MM.1S (cell line): ENCODE measurements around the gene RPGR.

Experiments
- DNase-seq: peaks from one replicate; pipeline ENCODE4 v3.0.0-alpha.2; 2015
- H2AFZ ChIP-seq: fragments of 300-600 bp; sonication (generic); 2 replicates; pipeline ENCODE4 v1.6.0; 2016; ENCODE audit warnings: antibody characterized with exemption, low read length
- H3F3A ChIP-seq: fragments of 300-600 bp; sonication (generic); 2 replicates; pipeline ENCODE4 v1.6.1; 2016; ENCODE audit warnings: mild to moderate bottlenecking, antibody characterized with exemption, low read length, moderate library complexity, mixed read lengths; ENCODE audit not compliant: insufficient read depth
- H3K27ac ChIP-seq: fragments of 300-600 bp; sonication (generic); 2 replicates; pipeline ENCODE4 v1.5.1; 2016; ENCODE audit warnings: mild to moderate bottlenecking, low read length
- H3K27me3 ChIP-seq: fragments of 300-600 bp; sonication (generic); replicated peaks from 2 replicates; pipeline ENCODE4 v1.6.0; 2016; ENCODE audit warnings: low read length; ENCODE audit not compliant: insufficient read depth
- H3K36me3 ChIP-seq: fragments of 300-600 bp; sonication (generic); replicated peaks from 2 replicates; pipeline ENCODE4 v1.6.1; 2016; ENCODE audit warnings: mild to moderate bottlenecking, low read length, mixed read lengths; ENCODE audit not compliant: insufficient read depth
- H3K4me1 ChIP-seq: fragments of 300-600 bp; sonication (generic); 2 replicates; pipeline ENCODE4 v1.6.1; 2016; ENCODE audit warnings: low read length, mixed read lengths
- H3K4me2 ChIP-seq: fragments of 300-600 bp; sonication (generic); 2 replicates; pipeline ENCODE4 v1.6.0; 2016; ENCODE audit warnings: low read depth, low read length
- H3K4me3 ChIP-seq: fragments of 300-600 bp; sonication (generic); 2 replicates; pipeline ENCODE4 v1.5.1; 2016; ENCODE audit warnings: low read length, mixed read lengths
- H3K79me2 ChIP-seq: fragments of 300-600 bp; sonication (generic); 2 replicates; pipeline ENCODE4 v1.6.1; 2016; ENCODE audit warnings: mixed run types, low read length, mixed read lengths
- H3K9ac ChIP-seq: fragments of 300-600 bp; sonication (generic); 2 replicates; pipeline ENCODE4 v1.6.1; 2016; ENCODE audit warnings: low read length, mixed read lengths
- H3K9me2 ChIP-seq: fragments of 300-600 bp; sonication (generic); replicated peaks from 2 replicates; pipeline ENCODE4 v1.6.1; 2016; ENCODE audit warnings: mild to moderate bottlenecking, low read length, mixed read lengths; ENCODE audit not compliant: insufficient read depth
- H3K9me3 ChIP-seq: fragments of 300-600 bp; sonication (generic); replicated peaks from 2 replicates; pipeline ENCODE4 v1.6.1; 2016; ENCODE audit warnings: mild to moderate bottlenecking, low read length, mixed read lengths; ENCODE audit not compliant: insufficient read depth
- H4K20me1 ChIP-seq: fragments of 300-600 bp; sonication (generic); 2 replicates; pipeline ENCODE4 v1.6.1; 2016; ENCODE audit warnings: mild to moderate bottlenecking, low read length, moderate library complexity, mixed read lengths; ENCODE audit not compliant: insufficient read depth
- CTCF ChIP-seq: fragments of 300-600 bp; sonication (generic); IDR thresholded peaks from 2 replicates; pipeline ENCODE4 v1.5.1; 2016; ENCODE audit warnings: antibody characterized with exemption, low read length, mixed read lengths
- EZH2 ChIP-seq: fragments of 300-600 bp; sonication (generic); optimal IDR thresholded peaks from 2 replicates; pipeline ENCODE3; 2017; ENCODE audit warnings: low read depth, mild to moderate bottlenecking, antibody characterized with exemption, low read length, mixed read lengths
- EZH2phosphoT487 ChIP-seq: fragments of 300-600 bp; sonication (generic); IDR thresholded peaks from 2 replicates; pipeline ENCODE4 v1.6.1; 2018; ENCODE audit warnings: antibody characterized with exemption, low read length

Gene RPGR

GRCh38 chrX:38249965-38250364 lies 77.3 kb downstream of the RPGR start:
- DNase-seq: no peak
- Histone ChIP-seq H3K79me2 (no peaks in the 10 kb centered on the region), H4K20me1 (no peaks in the 10 kb centered on the region), H3K4me2 (no peak overlapping the region), H3K36me3 (no peaks in the 10 kb centered on the region), H3K27me3 (no peaks in the 10 kb centered on the region), H3F3A (no peaks in the 10 kb centered on the region), H3K9me2 (no peaks in the 10 kb centered on the region), H2AFZ (no peak overlapping the region), H3K9me3 (no peaks in the 10 kb centered on the region), H3K27ac (no peak overlapping the region), H3K9ac (no peak overlapping the region), H3K4me1 (no peaks in the 10 kb centered on the region), H3K4me3 (no peak overlapping the region)
- no peak for TF ChIP-seq EZH2
- TF ChIP-seq CTCF: no peak
- no peak for TF ChIP-seq EZH2phosphoT487

- DNase-seq: no peak
- no peak for TF ChIP-seq CTCF
- TF ChIP-seq EZH2phosphoT487: no peak
- no peak for TF ChIP-seq EZH2
- H3K4me1 ChIP-seq: no peaks in the 10 kb centered on the region
- no peak overlapping the region for H3K27ac ChIP-seq
- H4K20me1 ChIP-seq: no peaks in the 10 kb centered on the region
- no peaks in the 10 kb centered on the region for H3K79me2 ChIP-seq
- H2AFZ ChIP-seq: no peak overlapping the region
- no peak overlapping the region for H3K9ac ChIP-seq
- no peaks in the 10 kb centered on the region for H3K36me3 ChIP-seq
- no peaks in the 10 kb centered on the region for H3F3A ChIP-seq
- no peaks in the 10 kb centered on the region for H3K27me3 ChIP-seq
- no peak overlapping the region for H3K4me2 ChIP-seq
- no peaks in the 10 kb centered on the region for H3K9me2 ChIP-seq
- no peak overlapping the region for H3K4me3 ChIP-seq
- no peaks in the 10 kb centered on the region for H3K9me3 ChIP-seq
These were observed 80.3 kb downstream of the RPGR start for GRCh38 chrX:38247051-38247450.

- H2AFZ ChIP-seq: no peak overlapping the region
- H3K36me3 ChIP-seq: no peaks in the 10 kb centered on the region
- H3K9me3 ChIP-seq: no peaks in the 10 kb centered on the region
- H3K4me3 ChIP-seq: no peak overlapping the region
- H3F3A ChIP-seq: no peaks in the 10 kb centered on the region
- no peaks in the 10 kb centered on the region for H3K79me2 ChIP-seq
- H3K27me3 ChIP-seq: no peaks in the 10 kb centered on the region
- H3K9ac ChIP-seq: no peak overlapping the region
- TF ChIP-seq EZH2: no peak
- TF ChIP-seq EZH2phosphoT487: no peak
- no peak for TF ChIP-seq CTCF
- H3K9me2 ChIP-seq: no peaks in the 10 kb centered on the region
- H3K4me2 ChIP-seq: no peak overlapping the region
- no peak for DNase-seq
- no peaks in the 10 kb centered on the region for H3K4me1 ChIP-seq
- H4K20me1 ChIP-seq: no peaks in the 10 kb centered on the region
- H3K27ac ChIP-seq: no peak overlapping the region
These were observed 86.8 kb downstream of the RPGR start for GRCh38 chrX:38240541-38240940.
